GM10248 (cell line): ENCODE measurements around the gene FKBP1A.

ENCODE experiments used
- CTCF ChIA-PET: fragments of 300-600 bp; sonication (Branson Sonifier 250); formaldehyde crosslinking; extraction: SDS; loops from one replicate; lab custom pipeline; 2021; ENCODE audit warnings: antibody characterized with exemption; lab: Yijun Ruan, JAX
- POLR2A ChIA-PET: fragments of 350-650 bp; sonication (Branson Sonifier 250); formaldehyde crosslinking; extraction: SDS; loops from one replicate; lab custom pipeline; 2020; ENCODE audit warnings: antibody characterized with exemption; lab: Yijun Ruan, JAX
- DNase-seq: peaks from one replicate; pipeline ENCODE4 v3.0.0; 2012; ENCODE audit errors: extremely low spot score
- TF ChIP-seq, protein P1 (sequence below): IDR thresholded peaks from 2 replicates; pipeline ENCODE4 v1.5.1; 2012; ENCODE audit warnings: mild to moderate bottlenecking, low read depth; ENCODE audit errors: extremely low read depth, missing control alignments, control extremely low read depth

The FKBP1A gene

GRCh38 chr20:1334761-1335160 lies 58.1 kb downstream of the FKBP1A start:
- ChIA-PET CTCF (interaction anchor here (3.3 kb wide), 1 partner anchor 10 kb away, joined by 13 read pairs; no protein-coding TSS in a partner anchor), POLR2A (no interaction called here)
- no peak for DNase-seq
- TF ChIP-seq, protein P1, sequence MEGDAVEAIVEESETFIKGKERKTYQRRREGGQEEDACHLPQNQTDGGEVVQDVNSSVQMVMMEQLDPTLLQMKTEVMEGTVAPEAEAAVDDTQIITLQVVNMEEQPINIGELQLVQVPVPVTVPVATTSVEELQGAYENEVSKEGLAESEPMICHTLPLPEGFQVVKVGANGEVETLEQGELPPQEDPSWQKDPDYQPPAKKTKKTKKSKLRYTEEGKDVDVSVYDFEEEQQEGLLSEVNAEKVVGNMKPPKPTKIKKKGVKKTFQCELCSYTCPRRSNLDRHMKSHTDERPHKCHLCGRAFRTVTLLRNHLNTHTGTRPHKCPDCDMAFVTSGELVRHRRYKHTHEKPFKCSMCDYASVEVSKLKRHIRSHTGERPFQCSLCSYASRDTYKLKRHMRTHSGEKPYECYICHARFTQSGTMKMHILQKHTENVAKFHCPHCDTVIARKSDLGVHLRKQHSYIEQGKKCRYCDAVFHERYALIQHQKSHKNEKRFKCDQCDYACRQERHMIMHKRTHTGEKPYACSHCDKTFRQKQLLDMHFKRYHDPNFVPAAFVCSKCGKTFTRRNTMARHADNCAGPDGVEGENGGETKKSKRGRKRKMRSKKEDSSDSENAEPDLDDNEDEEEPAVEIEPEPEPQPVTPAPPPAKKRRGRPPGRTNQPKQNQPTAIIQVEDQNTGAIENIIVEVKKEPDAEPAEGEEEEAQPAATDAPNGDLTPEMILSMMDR, result no peak

DNA sequence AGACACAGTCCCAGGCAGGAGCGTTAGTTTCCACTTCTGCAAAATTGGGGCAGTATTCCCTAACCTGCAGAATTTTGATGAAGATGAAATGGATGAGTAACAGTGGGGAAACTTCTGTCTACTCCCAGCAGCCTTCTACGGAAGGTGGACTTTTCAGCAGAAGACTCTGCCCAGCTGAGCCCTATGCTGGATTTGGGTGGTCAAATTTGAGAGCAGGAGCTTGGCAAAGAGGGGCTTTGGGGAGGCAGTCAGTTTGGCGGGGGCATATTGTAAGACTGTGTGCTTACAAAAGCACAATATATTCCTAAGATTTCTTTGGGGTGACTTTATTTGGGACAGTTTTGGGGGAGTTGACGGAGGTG lies 58.5 kb downstream of the FKBP1A start:
- TF ChIP-seq, protein P1, result no peak
- ChIA-PET POLR2A (no interaction called here), CTCF (interaction anchor here (3.3 kb wide), 1 partner anchor 10 kb away, joined by 13 read pairs; no protein-coding TSS in a partner anchor)
- DNase-seq, result no peak

- TF ChIP-seq, protein P1, result no peak
- CTCF ChIA-PET, result interaction anchor here (1.8 to 3.3 kb wide), 2 partner anchors 11 to 23 kb away, joined by 4 to 13 read pairs; no protein-coding TSS in a partner anchor
- POLR2A ChIA-PET, result no interaction called here
- no peak for DNase-seq
Observed at GRCh38 chr20:1333462-1334369, 59.1 kb downstream of the FKBP1A start.

DNA sequence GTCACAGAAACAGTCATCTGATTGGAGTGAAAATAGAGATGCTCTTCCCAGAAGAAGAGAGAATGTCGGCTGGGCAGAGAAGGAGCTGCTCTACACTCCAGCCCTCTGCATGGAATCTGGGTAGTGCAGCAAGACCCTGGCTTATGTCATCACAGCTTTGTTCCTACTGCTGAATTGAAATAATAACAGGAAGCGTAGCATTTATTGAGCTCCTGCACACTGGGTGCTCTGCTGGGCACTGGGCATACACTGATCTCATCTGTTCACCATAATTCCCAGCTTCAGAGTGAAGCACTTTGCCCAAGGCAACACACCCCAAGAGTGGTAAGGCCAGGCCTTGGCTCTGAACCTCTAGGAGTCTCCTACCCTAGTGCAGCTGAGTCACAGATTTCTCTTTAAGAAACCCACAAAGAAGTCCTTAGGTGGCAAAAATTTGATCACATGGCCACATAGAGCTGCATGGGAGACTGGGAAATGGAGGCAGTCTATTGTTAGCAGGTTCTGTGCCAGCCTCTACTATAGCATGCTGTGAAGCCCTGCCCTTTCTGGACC lies 60.0 kb downstream of the FKBP1A start:
- no peak for DNase-seq
- CTCF ChIA-PET, result interaction anchor here (0.9 to 3.3 kb wide), 5 partner anchors 10 to 113 kb away, joined by 3 to 13 read pairs (median 3); no protein-coding TSS in a partner anchor
- TF ChIP-seq, protein P1, result no peak
- POLR2A ChIA-PET, result no interaction called here

DNA sequence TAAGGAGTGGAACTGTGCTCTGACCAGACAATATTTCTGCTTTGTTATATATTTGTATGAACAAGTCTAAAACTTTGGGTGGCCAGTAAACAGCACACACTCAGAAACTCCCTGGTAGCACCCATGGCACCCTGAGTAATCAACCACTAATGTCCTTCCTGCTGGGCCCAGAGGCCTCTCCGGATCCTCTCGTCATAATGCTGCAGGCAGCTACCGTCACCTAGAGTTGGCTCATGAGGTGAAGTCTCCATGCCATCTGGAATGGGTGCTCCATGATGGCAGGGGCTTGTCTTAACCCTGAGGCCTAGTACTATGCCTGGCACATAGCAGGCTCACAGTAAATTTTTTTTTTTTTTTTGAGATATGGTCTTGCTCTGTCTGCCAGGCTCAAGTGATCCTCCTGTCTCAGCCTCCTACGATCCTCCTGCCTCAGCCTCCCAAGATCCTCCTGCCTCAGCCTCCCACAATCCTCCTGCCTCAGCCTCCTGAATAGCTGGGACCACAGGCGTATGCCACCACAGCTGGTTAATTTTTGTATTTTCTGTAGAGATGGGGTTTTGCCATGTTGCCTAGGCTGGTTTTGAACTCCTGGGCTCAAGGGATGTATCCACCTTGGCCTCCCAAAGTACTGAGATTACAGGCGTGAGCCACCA lies 60.9 kb downstream of the FKBP1A start:
- ChIA-PET CTCF (interaction anchor here (1.2 to 3.3 kb wide), 4 partner anchors 12 to 135 kb away, joined by 3 to 13 read pairs (median 4); partner anchors contain the start of gene NSFL1C), POLR2A (interaction anchor here (0.6 kb wide), 1 partner anchor 136 kb away, joined by 3 read pairs; no protein-coding TSS in a partner anchor)
- no peak for DNase-seq
- TF ChIP-seq, protein P1, result no peak

DNA sequence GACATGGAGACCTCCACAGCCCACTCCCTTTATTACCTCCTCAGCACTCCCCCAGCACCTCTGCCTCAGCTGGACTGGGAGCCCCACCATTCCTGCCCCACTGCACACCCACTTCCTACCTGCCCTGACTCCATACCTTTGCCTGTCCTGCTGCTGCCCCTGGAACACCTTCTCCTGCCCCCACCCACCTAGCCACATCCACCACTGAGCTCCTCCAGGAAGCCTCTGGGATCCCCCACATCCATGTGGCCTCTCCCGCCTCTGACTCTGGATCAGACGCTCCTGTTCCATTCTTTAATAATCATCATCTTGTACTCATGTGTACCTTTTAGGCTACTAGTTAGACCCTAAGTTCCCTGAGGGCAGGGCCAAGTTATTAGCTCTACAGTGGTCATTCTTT lies 61.8 kb downstream of the FKBP1A start:
- ChIA-PET POLR2A (interaction anchor here (0.6 kb wide), 1 partner anchor 135 kb away, joined by 3 read pairs; no protein-coding TSS in a partner anchor), CTCF (interaction anchor here (1.2 to 1.7 kb wide), 3 partner anchors 16 to 136 kb away, joined by 4 to 5 read pairs (median 4); partner anchors contain the start of gene NSFL1C)
- no peak for DNase-seq
- TF ChIP-seq, protein P1, result no peak
